ENCODE data around the gene APBB2. TPM values are rescaled to one million over a fixed set of nuclear protein-coding genes. Genes with fewer than 3 reads are reported as not detected.

The APBB2 gene
- total RNA-seq, 2 experiments from 2014 or later = 0.22 TPM; not detected in 1

DNA sequence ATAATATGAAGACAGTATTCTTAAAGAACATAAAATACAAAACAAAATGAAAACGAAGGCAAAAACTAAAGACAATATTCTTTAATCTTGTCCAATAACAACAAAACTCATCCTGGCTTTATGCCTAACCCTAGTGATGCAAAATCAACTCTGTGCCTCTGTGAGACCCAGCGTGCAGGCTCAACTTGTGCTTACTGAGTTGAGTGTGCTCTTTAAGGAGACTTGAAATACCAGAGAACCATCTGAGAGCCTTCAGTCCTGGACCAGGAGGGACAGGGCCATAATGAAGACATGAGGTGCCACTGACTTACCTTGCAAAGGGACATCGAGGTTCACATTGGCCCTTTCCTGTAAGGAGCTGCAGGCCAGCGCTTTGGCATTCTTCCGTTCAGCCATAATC lies 387.5 kb downstream of the APBB2 start:
- intact Hi-C loops (cut with DNase I, micrococcal nuclease) = no loop called here
- H3K36me3 Mint-ChIP-seq (ENCODE audit: low read depth) = no peaks in the 10 kb centered on the region
- Histone ChIP-seq H3K9me3 (ENCODE audit: control insufficient read depth in 1 of 2, insufficient read depth in 1 of 2, low read length in 2 of 2) (peaks cover 0 to 3% of the 10 kb centered on the region in 2 experiments), H3K4me3 (ENCODE audit: low read length) (no peak overlapping the region), H3K27me3 (ENCODE audit: control insufficient read depth in 1 of 2, insufficient read depth in 2 of 2, low read length in 2 of 2) (no peaks in the 10 kb centered on the region), H3K36me3 (ENCODE audit: insufficient read depth, low read length) (no peaks in the 10 kb centered on the region), H3K4me1 (ENCODE audit: insufficient read depth, low read length) (no peaks in the 10 kb centered on the region), H3K27ac (ENCODE audit: low read depth in 1 of 2, low read length in 2 of 2) (no peak overlapping the region)
- no peak for ATAC-seq (ENCODE audit: poor library complexity)
- ChIA-PET CTCF (no interaction called here), POLR2A (no interaction called here)
- TF ChIP-seq, protein P1, sequence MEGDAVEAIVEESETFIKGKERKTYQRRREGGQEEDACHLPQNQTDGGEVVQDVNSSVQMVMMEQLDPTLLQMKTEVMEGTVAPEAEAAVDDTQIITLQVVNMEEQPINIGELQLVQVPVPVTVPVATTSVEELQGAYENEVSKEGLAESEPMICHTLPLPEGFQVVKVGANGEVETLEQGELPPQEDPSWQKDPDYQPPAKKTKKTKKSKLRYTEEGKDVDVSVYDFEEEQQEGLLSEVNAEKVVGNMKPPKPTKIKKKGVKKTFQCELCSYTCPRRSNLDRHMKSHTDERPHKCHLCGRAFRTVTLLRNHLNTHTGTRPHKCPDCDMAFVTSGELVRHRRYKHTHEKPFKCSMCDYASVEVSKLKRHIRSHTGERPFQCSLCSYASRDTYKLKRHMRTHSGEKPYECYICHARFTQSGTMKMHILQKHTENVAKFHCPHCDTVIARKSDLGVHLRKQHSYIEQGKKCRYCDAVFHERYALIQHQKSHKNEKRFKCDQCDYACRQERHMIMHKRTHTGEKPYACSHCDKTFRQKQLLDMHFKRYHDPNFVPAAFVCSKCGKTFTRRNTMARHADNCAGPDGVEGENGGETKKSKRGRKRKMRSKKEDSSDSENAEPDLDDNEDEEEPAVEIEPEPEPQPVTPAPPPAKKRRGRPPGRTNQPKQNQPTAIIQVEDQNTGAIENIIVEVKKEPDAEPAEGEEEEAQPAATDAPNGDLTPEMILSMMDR (IDR thresholded peaks at IDR 0.05) = no peak
- no peak overlapping the region for H3K4me3 Mint-ChIP-seq
- no peak overlapping the region for H3K27ac Mint-ChIP-seq
- H3K4me1 Mint-ChIP-seq (ENCODE audit: low read depth) = no peaks in the 10 kb centered on the region
- no peaks in the 10 kb centered on the region for H3K9me3 Mint-ChIP-seq
- DNase-seq = no peak
- no peaks in the 10 kb centered on the region for H3K27me3 Mint-ChIP-seq

DNA sequence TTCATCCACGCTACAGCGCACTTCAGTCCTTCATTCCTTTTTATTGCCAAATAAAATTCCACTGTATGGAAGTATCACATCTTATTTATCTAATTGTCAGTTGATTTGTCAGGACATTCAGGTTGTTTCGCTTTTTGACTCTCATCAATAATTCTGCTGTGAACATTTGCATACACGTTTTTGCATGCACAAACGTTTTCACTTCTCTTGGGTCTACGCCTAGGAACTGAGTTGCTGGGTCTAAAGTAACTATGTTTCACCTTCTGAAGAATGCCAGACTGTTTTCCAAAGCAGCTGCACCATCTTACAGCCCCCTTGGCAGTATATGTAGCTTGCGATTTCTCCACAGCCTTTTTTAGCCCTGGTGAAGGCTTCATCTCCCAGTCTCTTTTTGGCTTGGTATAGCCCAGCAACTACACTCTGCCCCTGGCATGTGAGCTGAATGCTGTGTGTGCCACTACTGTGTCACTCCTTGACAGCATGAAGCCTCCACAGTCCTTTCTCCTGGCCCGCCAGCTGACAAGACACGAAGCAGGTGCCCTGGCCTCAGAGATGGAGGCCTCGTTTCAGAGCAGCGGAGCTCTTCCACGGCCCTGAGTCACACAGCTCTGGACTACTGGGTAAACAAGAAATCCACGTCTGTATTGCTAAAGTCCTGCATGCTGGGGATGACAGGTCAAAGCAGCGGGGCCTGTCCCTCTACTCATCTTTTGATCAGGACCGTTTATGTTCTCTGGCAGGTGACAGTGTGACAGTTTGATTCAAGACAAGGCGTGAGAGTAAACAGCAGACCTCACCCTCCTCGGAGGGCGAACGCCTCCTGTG lies 389.1 kb downstream of the APBB2 start:
- no peaks in the 10 kb centered on the region for H3K36me3 Mint-ChIP-seq (ENCODE audit: low read depth)
- POLR2A ChIA-PET = no interaction called here
- CTCF ChIA-PET = no interaction called here

GRCh38 chr4:40822420-40823166 lies 391.7 kb downstream of the APBB2 start:
- H3K27ac Mint-ChIP-seq = no peak overlapping the region
- POLR2A ChIA-PET = no interaction called here
- intact Hi-C loops (cut with DNase I, micrococcal nuclease) = no loop called here
- CTCF ChIA-PET = no interaction called here
- no peaks in the 10 kb centered on the region for H3K27me3 Mint-ChIP-seq
- Histone ChIP-seq H3K27me3 (ENCODE audit: control insufficient read depth in 1 of 2, insufficient read depth in 2 of 2, low read length in 2 of 2) (no peaks in the 10 kb centered on the region), H3K4me3 (ENCODE audit: low read length) (no peak overlapping the region), H3K4me1 (ENCODE audit: insufficient read depth, low read length) (no peaks in the 10 kb centered on the region), H3K27ac (ENCODE audit: low read depth in 1 of 2, low read length in 2 of 2) (no peak overlapping the region), H3K9me3 (ENCODE audit: control insufficient read depth in 1 of 2, insufficient read depth in 1 of 2, low read length in 2 of 2) (peaks cover 0 to 3% of the 10 kb centered on the region in 2 experiments), H3K36me3 (ENCODE audit: insufficient read depth, low read length) (no peaks in the 10 kb centered on the region)
- no peaks in the 10 kb centered on the region for H3K36me3 Mint-ChIP-seq (ENCODE audit: low read depth)
- H3K9me3 Mint-ChIP-seq = no peaks in the 10 kb centered on the region
- H3K4me1 Mint-ChIP-seq (ENCODE audit: low read depth) = no peaks in the 10 kb centered on the region
- TF ChIP-seq, protein P1 (IDR thresholded peaks at IDR 0.05) = no peak
- ATAC-seq (ENCODE audit: poor library complexity) = no peak
- DNase-seq = no peak
- no peak overlapping the region for H3K4me3 Mint-ChIP-seq

More for the DNA sequence above, 389.1 kb downstream of the APBB2 start:
- Histone ChIP-seq H3K36me3 (ENCODE audit: insufficient read depth, low read length) (no peaks in the 10 kb centered on the region), H3K4me1 (ENCODE audit: insufficient read depth, low read length) (no peaks in the 10 kb centered on the region), H3K9me3 (ENCODE audit: control insufficient read depth in 1 of 2, insufficient read depth in 1 of 2, low read length in 2 of 2) (peaks cover 0 to 3% of the 10 kb centered on the region in 2 experiments), H3K27ac (ENCODE audit: low read depth in 1 of 2, low read length in 2 of 2) (no peak overlapping the region), H3K27me3 (ENCODE audit: control insufficient read depth in 1 of 2, insufficient read depth in 2 of 2, low read length in 2 of 2) (no peaks in the 10 kb centered on the region), H3K4me3 (ENCODE audit: low read length) (no peak overlapping the region)
- DNase-seq = no peak
- H3K4me1 Mint-ChIP-seq (ENCODE audit: low read depth) = no peaks in the 10 kb centered on the region
- ATAC-seq (ENCODE audit: poor library complexity) = no peak
- H3K27me3 Mint-ChIP-seq = no peaks in the 10 kb centered on the region
- H3K9me3 Mint-ChIP-seq = no peaks in the 10 kb centered on the region
- TF ChIP-seq, protein P1 (IDR thresholded peaks at IDR 0.05) = no peak
- no peak overlapping the region for H3K27ac Mint-ChIP-seq
- no peak overlapping the region for H3K4me3 Mint-ChIP-seq
- intact Hi-C loops (cut with DNase I, micrococcal nuclease) = no loop called here
